Measurements from ENCODE around the gene SSR1. TPM values are rescaled to one million over a fixed set of nuclear protein-coding genes. Genes with fewer than 3 reads are reported as not detected.

SSR1 gene
- total RNA-seq, 1 experiment from 2014 or later, result 102 TPM

- Histone ChIP-seq H3K9me3 (ENCODE audit: control insufficient read depth, low read depth, low read length) (no peaks in the 10 kb centered on the region), H2AK5ac (ENCODE audit: insufficient read length, low read length) (no peak overlapping the region), H4K8ac (replicated peaks; ENCODE audit: insufficient read length, low read depth, low read length) (no peak overlapping the region), H3K23me2 (ENCODE audit: insufficient read length, low read depth, low read length, poor library complexity, severe bottlenecking) (no peaks in the 10 kb centered on the region), H2BK12ac (ENCODE audit: insufficient read length, low read depth, low read length) (no peak overlapping the region), H3K79me1 (ENCODE audit: insufficient read depth, low read depth, low read length, poor library complexity, severe bottlenecking) (no peaks in the 10 kb centered on the region), H2BK20ac (ENCODE audit: low read depth, low read length, poor library complexity, severe bottlenecking) (no peak overlapping the region), H3K4me2 (ENCODE audit: insufficient read depth, insufficient read length, low read length) (no peak overlapping the region), H3K18ac (ENCODE audit: insufficient read length, low read depth, low read length) (no peak overlapping the region), H3T11ph (ENCODE audit: low read length) (no peak overlapping the region), H4K91ac (ENCODE audit: insufficient read length, low read depth, low read length) (no peak overlapping the region), H3K23ac (ENCODE audit: insufficient read length, low read depth, low read length) (no peak overlapping the region), H3K79me2 (ENCODE audit: insufficient read depth, low read length) (no peaks in the 10 kb centered on the region), H4K20me1 (ENCODE audit: control insufficient read depth, insufficient read depth, insufficient read length) (no peaks in the 10 kb centered on the region), H2AFZ (ENCODE audit: low read length) (no peak overlapping the region), H3K56ac (ENCODE audit: insufficient read length, low read depth, low read length) (no peak overlapping the region), H4K5ac (ENCODE audit: insufficient read length, low read depth, low read length) (no peak overlapping the region), H2BK120ac (ENCODE audit: low read depth, low read length, poor library complexity, severe bottlenecking) (no peak overlapping the region), H2BK15ac (ENCODE audit: low read depth, low read length) (no peak overlapping the region), H3K27ac (ENCODE audit: insufficient read length, low read depth, low read length) (no peak overlapping the region), H3K14ac (ENCODE audit: insufficient read depth, low read length) (no peak overlapping the region), H3K4ac (ENCODE audit: low read depth, low read length) (no peak overlapping the region), H3K27me3 (ENCODE audit: insufficient read depth, low read length) (no peaks in the 10 kb centered on the region), H3K4me1 (ENCODE audit: insufficient read depth, low read length) (no peaks in the 10 kb centered on the region), H2BK5ac (ENCODE audit: insufficient read length, low read length) (no peak overlapping the region), H3K9ac (ENCODE audit: extremely low read depth, insufficient read length, low read length) (no peak overlapping the region)
- TF ChIP-seq, protein P1, sequence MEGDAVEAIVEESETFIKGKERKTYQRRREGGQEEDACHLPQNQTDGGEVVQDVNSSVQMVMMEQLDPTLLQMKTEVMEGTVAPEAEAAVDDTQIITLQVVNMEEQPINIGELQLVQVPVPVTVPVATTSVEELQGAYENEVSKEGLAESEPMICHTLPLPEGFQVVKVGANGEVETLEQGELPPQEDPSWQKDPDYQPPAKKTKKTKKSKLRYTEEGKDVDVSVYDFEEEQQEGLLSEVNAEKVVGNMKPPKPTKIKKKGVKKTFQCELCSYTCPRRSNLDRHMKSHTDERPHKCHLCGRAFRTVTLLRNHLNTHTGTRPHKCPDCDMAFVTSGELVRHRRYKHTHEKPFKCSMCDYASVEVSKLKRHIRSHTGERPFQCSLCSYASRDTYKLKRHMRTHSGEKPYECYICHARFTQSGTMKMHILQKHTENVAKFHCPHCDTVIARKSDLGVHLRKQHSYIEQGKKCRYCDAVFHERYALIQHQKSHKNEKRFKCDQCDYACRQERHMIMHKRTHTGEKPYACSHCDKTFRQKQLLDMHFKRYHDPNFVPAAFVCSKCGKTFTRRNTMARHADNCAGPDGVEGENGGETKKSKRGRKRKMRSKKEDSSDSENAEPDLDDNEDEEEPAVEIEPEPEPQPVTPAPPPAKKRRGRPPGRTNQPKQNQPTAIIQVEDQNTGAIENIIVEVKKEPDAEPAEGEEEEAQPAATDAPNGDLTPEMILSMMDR (conservative IDR thresholded peaks at IDR 0.05), result no peak
- no CpG with 5 or more reads among the region's 2 CpGs for WGBS (ENCODE audit: extremely low coverage, insufficient read length, low lambda C conversion rate)
- H3K9me3 Mint-ChIP-seq, result no peaks in the 10 kb centered on the region
- peaks cover 0 to 2% of the 10 kb centered on the region in 2 experiments; a peak in 1 of 4 replicates for H3K4me1 Mint-ChIP-seq
- H3K36me3 Mint-ChIP-seq (ENCODE audit: insufficient read depth in 1 of 3, low read depth in 3 of 3), result no peaks in the 10 kb centered on the region
- no peak overlapping the region for H3K4me3 Mint-ChIP-seq
- H3K27me3 Mint-ChIP-seq (ENCODE audit: low read depth), result peaks cover 2% of the 10 kb centered on the region; the same call in 1 of the 2 replicates
- DNase-seq, result no peak
- H3K27ac Mint-ChIP-seq, result no peak overlapping the region
Measured at GRCh38 chr6:7328243-7328642, 15.2 kb upstream of the SSR1 start.

Data from H9 (cell line).